Bronchial epithelial cell (primary cell): ENCODE results near the gene NFYC. TPM values are rescaled to one million over a fixed set of nuclear protein-coding genes. Genes with fewer than 3 reads are reported as not detected.

ENCODE experiments used
- DNase-seq: peaks from one replicate; pipeline ENCODE4 v3.0.0-alpha.2; 2010; ENCODE audit warnings: low read depth
- FAIRE-seq: peaks from 2 replicates; lab custom pipeline; 2011; peaks lifted over from hg19 to GRCh38; lab: Jason Lieb, UNC
- H3K27me3 ChIP-seq: 2 replicates; pipeline ENCODE4 v1.5.1; 2011; ENCODE audit warnings: low read length; ENCODE audit not compliant: control insufficient read depth, insufficient read depth
- H3K36me3 ChIP-seq: 2 replicates; pipeline ENCODE4 v1.5.1; 2011; ENCODE audit warnings: low read length; ENCODE audit not compliant: control insufficient read depth, insufficient read depth
- H3K4me3 ChIP-seq: 2 replicates; pipeline ENCODE4 v1.5.1; 2011; ENCODE audit warnings: mild to moderate bottlenecking, low read depth, low read length, control low read depth
- total RNA-seq: library from RNA; depleted of rRNA; stranded (reverse); fragments of >200 nt; gene quantifications from 2 replicates; pipeline ENCODE4 v1.2.1, GENCODE V29; 2014
- TF ChIP-seq, protein P1 (sequence below): IDR thresholded peaks from 2 replicates; pipeline ENCODE4 v1.5.1; 2011; ENCODE audit warnings: mild to moderate bottlenecking, moderate library complexity, low read length, control low read depth, inconsistent platforms; ENCODE audit not compliant: insufficient read depth, severe bottlenecking

Gene NFYC
- total RNA-seq, 1 donor from 2014 or later, result 22.9 TPM

DNA sequence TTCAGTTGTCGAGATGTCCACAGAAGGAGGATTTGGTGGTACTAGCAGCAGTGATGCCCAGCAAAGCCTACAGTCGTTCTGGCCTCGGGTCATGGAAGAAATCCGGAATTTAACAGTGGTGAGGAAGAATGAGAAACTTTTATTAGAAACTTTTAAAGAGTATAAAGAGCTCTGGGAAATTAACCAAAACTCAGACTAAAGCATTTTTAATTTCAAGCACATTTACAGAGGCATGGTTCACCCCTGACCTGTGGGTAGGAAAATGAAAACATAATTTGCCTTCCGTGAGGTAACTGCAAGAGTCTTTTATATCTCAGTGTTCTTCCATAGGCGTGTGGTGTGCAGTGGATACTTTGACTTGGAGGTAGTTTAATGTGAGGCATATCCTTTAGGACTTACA is 47.3 kb downstream of the NFYC start:
- Histone ChIP-seq H3K27me3 (no peaks in the 10 kb centered on the region), H3K4me3 (no peak overlapping the region), H3K36me3 (peaks cover 10% of the 10 kb centered on the region)
- TF ChIP-seq, protein P1, sequence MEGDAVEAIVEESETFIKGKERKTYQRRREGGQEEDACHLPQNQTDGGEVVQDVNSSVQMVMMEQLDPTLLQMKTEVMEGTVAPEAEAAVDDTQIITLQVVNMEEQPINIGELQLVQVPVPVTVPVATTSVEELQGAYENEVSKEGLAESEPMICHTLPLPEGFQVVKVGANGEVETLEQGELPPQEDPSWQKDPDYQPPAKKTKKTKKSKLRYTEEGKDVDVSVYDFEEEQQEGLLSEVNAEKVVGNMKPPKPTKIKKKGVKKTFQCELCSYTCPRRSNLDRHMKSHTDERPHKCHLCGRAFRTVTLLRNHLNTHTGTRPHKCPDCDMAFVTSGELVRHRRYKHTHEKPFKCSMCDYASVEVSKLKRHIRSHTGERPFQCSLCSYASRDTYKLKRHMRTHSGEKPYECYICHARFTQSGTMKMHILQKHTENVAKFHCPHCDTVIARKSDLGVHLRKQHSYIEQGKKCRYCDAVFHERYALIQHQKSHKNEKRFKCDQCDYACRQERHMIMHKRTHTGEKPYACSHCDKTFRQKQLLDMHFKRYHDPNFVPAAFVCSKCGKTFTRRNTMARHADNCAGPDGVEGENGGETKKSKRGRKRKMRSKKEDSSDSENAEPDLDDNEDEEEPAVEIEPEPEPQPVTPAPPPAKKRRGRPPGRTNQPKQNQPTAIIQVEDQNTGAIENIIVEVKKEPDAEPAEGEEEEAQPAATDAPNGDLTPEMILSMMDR, result no peak
- no peak for FAIRE-seq
- DNase-seq, result no peak

GRCh38 chr1:40739455-40740008 is 48.0 kb downstream of the NFYC start:
- no peak for DNase-seq
- TF ChIP-seq, protein P1, result no peak
- Histone ChIP-seq H3K27me3 (no peaks in the 10 kb centered on the region), H3K4me3 (no peak overlapping the region), H3K36me3 (peaks cover 12% of the 10 kb centered on the region)
- FAIRE-seq, result no peak

GRCh38 chr1:40740039-40740996 is 48.8 kb downstream of the NFYC start:
- Histone ChIP-seq H3K27me3 (no peaks in the 10 kb centered on the region), H3K4me3 (no peak overlapping the region), H3K36me3 (peaks cover 12% of the 10 kb centered on the region)
- TF ChIP-seq, protein P1, result no peak
- no peak for DNase-seq
- FAIRE-seq, result no peak

DNA sequence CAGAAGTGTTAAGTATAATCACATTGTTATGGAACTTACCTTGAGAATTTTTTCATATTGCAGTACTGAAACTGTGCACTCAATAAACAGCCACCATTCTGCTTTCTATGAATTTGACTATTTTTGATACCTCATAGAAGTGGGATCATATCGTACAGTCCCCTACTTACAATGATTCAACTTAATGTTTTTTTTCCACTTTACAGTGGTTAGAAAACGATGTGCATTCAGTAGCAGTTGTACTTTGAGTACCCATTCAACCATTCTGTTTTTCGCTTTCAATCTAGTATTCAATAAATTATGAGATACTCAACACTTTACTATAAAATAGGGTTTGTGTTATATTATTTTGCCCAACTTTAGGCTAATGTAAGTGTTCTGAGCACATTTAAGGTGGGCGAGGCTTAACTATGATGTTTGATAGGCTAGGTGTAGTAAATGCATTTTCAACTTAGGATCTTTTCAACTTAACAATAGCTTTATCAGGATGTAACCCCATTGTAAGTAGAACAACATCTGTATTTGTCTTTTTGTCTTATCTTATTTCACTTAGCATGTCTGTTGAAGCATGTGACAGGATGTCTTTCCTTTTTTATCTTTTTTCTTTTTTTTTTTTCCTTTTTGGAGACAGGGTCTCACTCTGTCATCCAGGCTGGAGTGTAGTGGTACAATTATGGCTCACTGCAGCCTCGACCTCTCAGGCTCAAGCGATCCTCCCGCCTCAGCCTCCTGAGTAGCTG is 49.7 kb downstream of the NFYC start:
- DNase-seq, result no peak
- H3K4me3 ChIP-seq, result no peak overlapping the region
- peaks cover 12% of the 10 kb centered on the region for H3K36me3 ChIP-seq
- TF ChIP-seq, protein P1, result no peak
- FAIRE-seq, result no peak
- H3K27me3 ChIP-seq, result no peaks in the 10 kb centered on the region

DNA sequence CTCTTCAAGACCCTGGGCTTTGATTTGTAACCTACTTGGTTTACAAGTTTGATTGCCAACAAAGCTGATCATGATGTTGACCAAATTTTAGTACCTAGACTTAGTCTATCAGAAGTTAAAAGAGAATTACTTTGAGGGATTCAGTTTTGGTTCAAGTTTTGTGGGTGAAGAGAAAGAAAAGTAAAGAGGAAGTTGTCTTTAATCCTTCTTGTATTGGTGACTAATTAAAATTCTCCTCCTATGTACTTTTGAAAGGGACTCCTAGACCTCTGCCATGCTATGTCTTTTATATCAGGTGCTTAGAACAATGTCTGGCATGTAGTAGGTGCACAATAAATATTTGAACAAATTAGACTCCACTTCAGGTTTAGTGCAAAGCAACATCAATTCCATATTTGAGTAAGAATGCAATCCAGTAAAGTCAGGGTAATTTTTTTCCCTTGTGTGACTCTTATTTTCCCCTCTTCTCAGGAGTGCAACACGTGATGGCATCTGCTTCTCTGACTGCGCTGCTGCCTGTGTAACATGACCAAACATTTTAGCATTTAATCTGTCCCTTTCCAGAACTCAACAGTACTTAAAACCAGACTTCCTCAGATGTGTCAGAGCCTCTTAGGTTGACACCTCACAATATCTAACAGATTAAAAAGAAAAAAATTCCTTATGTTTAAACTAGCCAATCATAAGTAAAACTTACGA is 51.0 kb downstream of the NFYC start:
- DNase-seq (no peak), FAIRE-seq (no peak)
- TF ChIP-seq, protein P1, result no peak
- H3K4me3 ChIP-seq, result no peak overlapping the region
- H3K36me3 ChIP-seq, result peaks cover 14% of the 10 kb centered on the region
- no peaks in the 10 kb centered on the region for H3K27me3 ChIP-seq
